ENCODE results near the gene PDGFRB. TPM values are rescaled to one million over a fixed set of nuclear protein-coding genes. Genes with fewer than 3 reads are reported as not detected.

PDGFRB gene
- total and polyA plus RNA-seq, 4 donors, result 5.2 to 13.1 (median 8.3) TPM

- H3K4me1 ChIP-seq (ENCODE audit: control insufficient read depth in 4 of 4, insufficient read depth in 4 of 4, low read length in 3 of 4), result no peaks in the 10 kb centered on the region
- H3K27me3 ChIP-seq (ENCODE audit: control insufficient read depth in 4 of 4, insufficient read depth in 4 of 4, low read length in 3 of 4), result peaks cover 0 to 2% (median 0%) of the 10 kb centered on the region in 4 donors
- no peak overlapping the region for H3K9ac ChIP-seq (ENCODE audit: low read depth in 1 of 2, low read length in 2 of 2)
- DNase-seq (ENCODE audit: low spot score), result no peak
- no peaks in the 10 kb centered on the region for H3K36me3 ChIP-seq (ENCODE audit: control insufficient read depth in 4 of 4, insufficient read depth in 3 of 4, low read depth in 1 of 4, low read length in 3 of 4)
- no peak for TF ChIP-seq FOXA1 (IDR thresholded peaks at IDR 0.05)
- TF ChIP-seq TAF1 (conservative IDR thresholded peaks at IDR 0.05), result no peak
- TF ChIP-seq FOXA2 (IDR thresholded peaks at IDR 0.05), result no peak
- TF ChIP-seq CTCF (IDR thresholded peaks at IDR 0.05; ENCODE audit: low read depth, low read length, missing input control), result no peak
- no peak for TF ChIP-seq JUND (IDR thresholded peaks at IDR 0.05)
- no peak overlapping the region for H3K27ac ChIP-seq (ENCODE audit: low read depth in 1 of 2, low read length in 2 of 2)
- no peak overlapping the region for H3K4me3 ChIP-seq (ENCODE audit: low read depth in 1 of 3, low read length in 3 of 3)
- WGBS, result 56% methylated on average over 3 of the region's 3 CpGs
- no peaks in the 10 kb centered on the region for H3K9me3 ChIP-seq (ENCODE audit: control insufficient read depth in 4 of 4, low read length in 3 of 4)
Measured at GRCh38 chr5:150168864-150169263, 13.2 kb upstream of the PDGFRB start.

DNA sequence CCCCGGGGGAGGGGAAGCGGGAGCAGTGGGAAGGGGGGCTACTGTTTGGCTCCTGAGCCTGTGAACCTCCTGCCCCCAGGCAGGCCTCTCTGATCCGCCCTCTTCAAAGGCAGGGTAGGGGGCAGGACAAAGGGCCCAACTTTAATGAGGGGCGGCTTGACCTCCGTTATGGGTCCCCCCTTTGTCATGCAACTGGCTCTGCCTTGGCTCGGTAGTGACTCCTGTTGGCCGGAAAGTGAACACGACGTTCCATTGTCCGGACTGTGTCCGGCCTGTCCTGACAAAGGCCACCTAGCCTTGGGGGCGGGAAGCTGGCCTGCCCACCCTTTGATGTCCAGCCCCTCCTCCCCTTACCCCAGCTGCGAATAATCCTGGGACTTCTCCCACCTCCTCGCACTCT, 12.3 kb upstream of the PDGFRB start:
- no peak overlapping the region for H3K4me3 ChIP-seq (ENCODE audit: low read depth in 1 of 3, low read length in 3 of 3)
- no peaks in the 10 kb centered on the region for H3K9me3 ChIP-seq (ENCODE audit: control insufficient read depth in 4 of 4, low read length in 3 of 4)
- H3K27me3 ChIP-seq (ENCODE audit: control insufficient read depth in 4 of 4, insufficient read depth in 4 of 4, low read length in 3 of 4), result peaks cover 0 to 4% (median 0%) of the 10 kb centered on the region in 4 donors
- no peak overlapping the region for H3K27ac ChIP-seq (ENCODE audit: low read depth in 1 of 2, low read length in 2 of 2)
- no peak for TF ChIP-seq RAD21 (IDR thresholded peaks at IDR 0.05)
- TF ChIP-seq CTCF (IDR thresholded peaks at IDR 0.05; ENCODE audit: low read depth, low read length, missing input control), result no peak
- no peak for TF ChIP-seq HNF4G (IDR thresholded peaks at IDR 0.05)
- TF ChIP-seq, protein P1, sequence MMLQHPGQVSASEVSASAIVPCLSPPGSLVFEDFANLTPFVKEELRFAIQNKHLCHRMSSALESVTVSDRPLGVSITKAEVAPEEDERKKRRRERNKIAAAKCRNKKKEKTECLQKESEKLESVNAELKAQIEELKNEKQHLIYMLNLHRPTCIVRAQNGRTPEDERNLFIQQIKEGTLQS (IDR thresholded peaks at IDR 0.05), result no peak
- TF ChIP-seq FOXA1 (IDR thresholded peaks at IDR 0.05), result no peak
- no peak for TF ChIP-seq SP1 (IDR thresholded peaks at IDR 0.05)
- no peak for TF ChIP-seq YY1 (IDR thresholded peaks at IDR 0.05)
- TF ChIP-seq ZBTB33 (IDR thresholded peaks at IDR 0.05), result no peak
- DNase-seq (ENCODE audit: low spot score), result no peak
- no peak overlapping the region for H3K9ac ChIP-seq (ENCODE audit: low read depth in 1 of 2, low read length in 2 of 2)
- no peaks in the 10 kb centered on the region for H3K36me3 ChIP-seq (ENCODE audit: control insufficient read depth in 4 of 4, insufficient read depth in 3 of 4, low read depth in 1 of 4, low read length in 3 of 4)
- 81% methylated on average over 14 of the region's 14 CpGs for WGBS
- no peaks in the 10 kb centered on the region for H3K4me1 ChIP-seq (ENCODE audit: control insufficient read depth in 4 of 4, insufficient read depth in 4 of 4, low read length in 3 of 4)

- Histone ChIP-seq H3K4me3 (ENCODE audit: low read depth in 1 of 3, low read length in 3 of 3) (no peak overlapping the region), H3K9ac (ENCODE audit: low read depth in 1 of 2, low read length in 2 of 2) (no peak overlapping the region), H3K36me3 (ENCODE audit: control insufficient read depth in 4 of 4, insufficient read depth in 3 of 4, low read depth in 1 of 4, low read length in 3 of 4) (no peaks in the 10 kb centered on the region), H3K4me1 (ENCODE audit: control insufficient read depth in 4 of 4, insufficient read depth in 4 of 4, low read length in 3 of 4) (no peaks in the 10 kb centered on the region), H3K9me3 (ENCODE audit: control insufficient read depth in 4 of 4, low read length in 3 of 4) (no peaks in the 10 kb centered on the region), H3K27me3 (ENCODE audit: control insufficient read depth in 4 of 4, insufficient read depth in 4 of 4, low read length in 3 of 4) (peaks cover 0 to 4% (median 0%) of the 10 kb centered on the region in 4 donors), H3K27ac (ENCODE audit: low read depth in 1 of 2, low read length in 2 of 2) (no peak overlapping the region)
- DNase-seq (ENCODE audit: low spot score), result no peak
- 63% methylated on average over 15 of the region's 15 CpGs for WGBS
- no peak for TF ChIP-seq HNF4A (conservative IDR thresholded peaks at IDR 0.05)
- TF ChIP-seq REST (IDR thresholded peaks at IDR 0.05), result no peak
- no peak for TF ChIP-seq YY1 (IDR thresholded peaks at IDR 0.05)
- no peak for TF ChIP-seq RAD21 (IDR thresholded peaks at IDR 0.05)
- no peak for TF ChIP-seq SP1 (IDR thresholded peaks at IDR 0.05)
- no peak for TF ChIP-seq NR2F2 (IDR thresholded peaks at IDR 0.05)
- no peak for TF ChIP-seq EGR1 (IDR thresholded peaks at IDR 0.05; ENCODE audit: low read depth in 2 of 2)
- TF ChIP-seq TAF1 (conservative IDR thresholded peaks at IDR 0.05), result no peak
- TF ChIP-seq, protein P2, sequence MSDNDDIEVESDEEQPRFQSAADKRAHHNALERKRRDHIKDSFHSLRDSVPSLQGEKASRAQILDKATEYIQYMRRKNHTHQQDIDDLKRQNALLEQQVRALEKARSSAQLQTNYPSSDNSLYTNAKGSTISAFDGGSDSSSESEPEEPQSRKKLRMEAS (IDR thresholded peaks at IDR 0.05), result no peak
- TF ChIP-seq FOXA2 (IDR thresholded peaks at IDR 0.05), result no peak
- TF ChIP-seq JUND (IDR thresholded peaks at IDR 0.05), result no peak
- TF ChIP-seq GABPA (IDR thresholded peaks at IDR 0.05 in 1 of 2, conservative IDR thresholded peaks at IDR 0.05 in 1 of 2), result no peak
Measured at GRCh38 chr5:150167512-150167850, 11.8 kb upstream of the PDGFRB start.
